GM12875 (cell line): ENCODE data around the gene BORCS5.

ENCODE experiments used
- H3K4me3 ChIP-seq: one replicate; pipeline ENCODE4 v1.5.1; 2011; ENCODE audit warnings: low read depth, low read length, control low read depth
- CTCF ChIP-seq: IDR thresholded peaks from 2 replicates; pipeline ENCODE4 v1.5.1; 2011; ENCODE audit warnings: low read depth, mild to moderate bottlenecking, control low read depth, inconsistent platforms, low read length, moderate library complexity, borderline replicate concordance; ENCODE audit not compliant: insufficient read depth

The BORCS5 gene

DNA sequence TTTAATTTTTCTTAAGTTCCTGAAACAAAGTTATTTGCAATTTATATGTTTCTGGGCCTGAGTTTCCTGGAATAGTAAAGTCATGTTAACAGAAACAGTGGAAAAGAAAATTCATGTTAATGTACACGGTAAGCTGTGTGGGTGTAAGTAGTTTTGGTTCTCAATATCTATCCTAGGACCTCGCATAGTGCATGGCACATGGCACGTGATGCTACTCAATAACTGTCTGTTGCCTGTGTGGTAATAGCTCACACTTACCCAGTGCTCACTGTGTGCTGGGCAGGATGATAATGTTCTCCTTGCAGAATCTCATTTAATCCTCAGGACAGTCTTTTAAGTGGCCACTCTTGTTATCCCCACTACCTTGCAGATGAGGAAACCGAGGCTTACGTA, 105.0 kb downstream of the BORCS5 start:
- H3K4me3 ChIP-seq = no peak overlapping the region
- TF ChIP-seq CTCF = no peak

DNA sequence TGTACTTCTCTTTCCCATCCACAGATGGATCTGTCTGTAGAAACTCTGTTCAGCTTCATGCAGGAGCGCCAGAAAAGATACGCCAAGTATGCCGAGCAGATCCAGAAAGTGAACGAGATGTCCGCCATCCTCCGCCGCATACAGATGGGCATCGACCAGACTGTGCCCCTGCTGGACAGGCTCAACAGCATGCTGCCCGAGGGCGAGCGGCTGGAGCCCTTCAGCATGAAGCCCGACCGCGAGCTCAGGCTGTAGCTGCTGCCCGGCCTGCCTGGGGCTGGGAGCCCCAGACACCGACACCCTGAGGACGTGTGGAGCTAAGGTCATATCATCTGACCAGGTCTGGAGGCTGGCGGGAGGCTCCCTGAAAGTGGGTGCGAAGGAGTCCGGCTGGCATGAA, 108.6 kb downstream of the BORCS5 start:
- no peak overlapping the region for H3K4me3 ChIP-seq

GRCh38 chr12:12466157-12466556, 109.3 kb downstream of the BORCS5 start:
- H3K4me3 ChIP-seq = no peak overlapping the region
- TF ChIP-seq CTCF = no peak

More for the DNA sequence above, 108.6 kb downstream of the BORCS5 start:
- no peak for TF ChIP-seq CTCF

DNA sequence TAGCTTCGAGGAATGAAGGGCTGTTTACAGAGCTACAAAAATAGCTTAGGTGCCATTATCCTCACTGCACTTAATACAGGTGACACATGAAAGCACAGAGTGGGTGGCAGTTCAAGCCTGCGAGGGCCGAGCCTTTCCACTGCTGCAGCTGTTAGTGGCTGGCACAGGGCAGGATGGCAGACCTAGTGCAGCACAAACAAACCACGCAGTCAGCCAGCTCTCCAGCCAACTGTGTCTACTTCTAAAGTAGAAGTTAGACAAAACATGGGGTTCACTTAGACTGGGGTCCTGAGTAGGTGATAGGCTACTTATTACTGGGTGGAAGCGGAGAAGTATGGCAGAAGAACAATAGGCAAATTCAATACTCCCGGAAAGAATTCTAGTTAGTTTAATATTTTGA, 110.4 kb downstream of the BORCS5 start:
- H3K4me3 ChIP-seq = no peak overlapping the region
- TF ChIP-seq CTCF = no peak

- no peak for TF ChIP-seq CTCF
- H3K4me3 ChIP-seq = no peak overlapping the region
These were observed 110.9 kb downstream of the BORCS5 start for GRCh38 chr12:12467688-12468261.

DNA sequence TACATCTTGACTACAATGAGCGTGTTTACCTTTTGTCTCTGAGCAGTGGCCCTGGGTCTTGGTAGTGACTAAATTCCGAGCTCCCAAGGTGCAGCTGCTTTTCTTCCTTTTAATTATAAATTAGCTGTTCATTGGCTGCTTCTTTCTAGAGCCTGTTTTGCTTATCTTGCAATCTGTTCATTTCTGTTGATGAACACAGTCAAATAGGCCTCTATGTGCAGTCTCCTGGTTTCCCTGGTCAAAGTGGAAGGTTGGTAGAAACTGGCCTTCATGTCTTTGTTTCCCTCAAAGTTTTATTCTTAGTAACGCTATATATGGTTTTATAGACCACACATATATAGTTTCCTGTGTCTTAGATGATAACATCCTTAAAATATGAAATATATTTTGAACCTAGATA, 111.7 kb downstream of the BORCS5 start:
- TF ChIP-seq CTCF = no peak
- H3K4me3 ChIP-seq = no peak overlapping the region

GRCh38 chr12:12469386-12469785, 112.5 kb downstream of the BORCS5 start:
- no peak for TF ChIP-seq CTCF
- H3K4me3 ChIP-seq = no peak overlapping the region
